Keratinocyte (primary cell): ENCODE data around the gene SYNGR1. TPM values are rescaled to one million over a fixed set of nuclear protein-coding genes. Genes with fewer than 3 reads are reported as not detected.
"Not testable (repeated sequence)": the region's sequence is repeated elsewhere in the genome, so short reads cannot be mapped to it uniquely, and the experiment has no call there.

Source experiments
- DNase-seq: peaks from one replicate; pipeline ENCODE4 v3.0.0-alpha.2; 2011; ENCODE audit warnings: low read depth, missing footprints, low spot score
- FAIRE-seq: peaks from 2 replicates; lab custom pipeline; 2011; peaks lifted over from hg19 to GRCh38; lab: Jason Lieb, UNC
- H2AFZ ChIP-seq: 2 replicates; pipeline ENCODE4 v1.6.0; 2012; ENCODE audit warnings: low read length, control low read depth, inconsistent platforms; ENCODE audit not compliant: control insufficient read depth
- H3K27ac ChIP-seq: 2 replicates; pipeline ENCODE4 v1.5.1; 2011; ENCODE audit warnings: low read length; ENCODE audit not compliant: control insufficient read depth, insufficient read depth
- H3K27me3 ChIP-seq: 3 replicates; pipeline ENCODE4 v1.6.0; 2011; ENCODE audit warnings: low read length; ENCODE audit not compliant: control insufficient read depth, insufficient read depth; ENCODE audit errors: extremely low read depth
- H3K36me3 ChIP-seq, 2 experiments: 2 replicates in 1 of 2; 3 replicates in 1 of 2; pipeline ENCODE4 v1.5.1; 2011; ENCODE audit warnings: low read length in 2 of 2, mild to moderate bottlenecking in 1 of 2; ENCODE audit not compliant: control insufficient read depth in 2 of 2, insufficient read depth in 2 of 2; ENCODE audit errors: extremely low read depth in 1 of 2
- H3K4me1 ChIP-seq: 3 replicates; pipeline ENCODE4 v1.5.1; 2011; ENCODE audit warnings: low read length; ENCODE audit not compliant: control insufficient read depth, insufficient read depth; ENCODE audit errors: extremely low read depth
- H3K4me2 ChIP-seq: 3 replicates; pipeline ENCODE4 v1.6.0; 2011; ENCODE audit warnings: low read depth, low read length; ENCODE audit not compliant: control insufficient read depth, insufficient read depth; ENCODE audit errors: extremely low read depth
- H3K4me3 ChIP-seq, 3 experiments: fragments of 200-600 bp in 1 of 3; sonication (generic) in 1 of 3; 2 replicates in 2 of 3; 3 replicates in 1 of 3; pipeline ENCODE4 v1.5.1; 2011 to 2016; ENCODE audit warnings: low read length in 3 of 3, mild to moderate bottlenecking in 3 of 3, control low read depth in 2 of 3, inconsistent platforms in 1 of 3, low read depth in 1 of 3, mixed read lengths in 1 of 3, mixed run types in 1 of 3, moderate library complexity in 1 of 3; ENCODE audit not compliant: control insufficient read depth in 2 of 3, insufficient read depth in 2 of 3; ENCODE audit errors: extremely low read depth in 1 of 3
- H3K79me2 ChIP-seq: 2 replicates; pipeline ENCODE4 v1.6.0; 2012; ENCODE audit warnings: low read length; ENCODE audit not compliant: control insufficient read depth, insufficient read depth
- H3K9ac ChIP-seq: 3 replicates; pipeline ENCODE4 v1.6.0; 2011; ENCODE audit warnings: low read length; ENCODE audit not compliant: control insufficient read depth, insufficient read depth; ENCODE audit errors: extremely low read depth
- H3K9me1 ChIP-seq: 3 replicates; pipeline ENCODE4 v1.6.0; 2011; ENCODE audit warnings: low read length; ENCODE audit not compliant: control insufficient read depth, insufficient read depth; ENCODE audit errors: extremely low read depth
- H3K9me3 ChIP-seq: 2 replicates; pipeline ENCODE4 v1.5.1; 2012; ENCODE audit warnings: low read depth, low read length; ENCODE audit not compliant: control insufficient read depth
- H4K20me1 ChIP-seq: 3 replicates; pipeline ENCODE4 v1.6.0; 2011; ENCODE audit warnings: low read length; ENCODE audit not compliant: control insufficient read depth, insufficient read depth; ENCODE audit errors: extremely low read depth
- EZH2 ChIP-seq: IDR thresholded peaks from one replicate; pipeline ENCODE4 v1.6.1; 2012; ENCODE audit warnings: inconsistent platforms, mild to moderate bottlenecking, low read length, moderate library complexity
- dilution Hi-C: fragments of 300-500 bp; cut with MboI; formaldehyde crosslinking; loops from one replicate; pipeline ENCODE4 v1.7.0; 2020; ENCODE audit warnings: low sequenced_read_pairs; ENCODE audit not compliant: extremely low pct_ligation_motif_present
- polyA plus RNA-seq, 5 experiments: library from polyadenylated mRNA; depleted of rRNA in 3 of 5; stranded (reverse) in 3 of 5; stranded (forward) in 1 of 5; unstranded in 1 of 5; fragments of >200 nt; gene quantifications; 1 replicate in 1 of 5; 2 replicates in 3 of 5; 3 replicates in 1 of 5; pipeline versions ENCODE4 v1.2.1 to v1.2.3, GENCODE V29; 2011 to 2012; ENCODE audit warnings: missing spikeins in 2 of 5, low read depth in 1 of 5, low replicate concordance in 1 of 5
- TF ChIP-seq, protein P1 (sequence below), 3 experiments: IDR thresholded peaks in 1 of 3; conservative IDR thresholded peaks in 1 of 3; optimal IDR thresholded peaks in 1 of 3; 2 replicates in 2 of 3; 3 replicates in 1 of 3; pipeline versions ENCODE3 to v1.5.1; 2011; ENCODE audit warnings: low read length in 3 of 3, mild to moderate bottlenecking in 3 of 3, moderate library complexity in 2 of 3, control low read depth in 1 of 3, inconsistent platforms in 1 of 3; ENCODE audit not compliant: insufficient read depth in 2 of 3; ENCODE audit errors: extremely low read depth in 1 of 3

The SYNGR1 gene
- polyA plus RNA-seq, 1 donor (not counting 4 experiments of a cell fraction or from before 2014, with no cell fraction given), result 0.63 TPM

DNA sequence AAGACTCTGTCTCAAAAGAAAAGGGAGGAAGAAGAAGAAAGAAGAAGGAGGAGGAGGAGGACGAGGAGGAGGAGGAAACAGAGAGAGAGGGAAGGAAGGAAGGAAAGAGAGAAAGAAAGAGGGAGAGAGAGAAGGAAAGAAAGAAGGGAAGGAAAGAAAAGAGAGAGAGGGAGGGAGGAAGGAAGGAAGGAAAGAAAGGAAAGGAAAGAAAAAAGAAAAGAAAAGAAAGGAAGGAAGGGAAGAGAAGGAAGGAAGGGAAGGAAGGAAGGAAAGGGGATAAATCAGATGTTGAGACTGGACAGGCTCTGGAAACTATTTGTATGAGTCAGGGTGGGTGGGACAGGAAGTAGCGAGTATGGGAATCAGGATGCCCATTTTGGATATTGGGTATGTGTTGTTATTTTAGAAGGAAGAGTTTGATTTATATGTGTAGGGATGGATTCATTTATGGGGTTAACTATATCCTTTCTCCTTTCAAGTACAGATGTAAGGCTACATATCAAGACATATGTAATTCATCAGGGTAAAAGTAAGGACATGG lies 24.3 kb upstream of the SYNGR1 start:
- no peaks in the 10 kb centered on the region for H4K20me1 ChIP-seq
- dilution Hi-C loops, result no loop called here
- no peaks in the 10 kb centered on the region for H3K27me3 ChIP-seq
- H3K9ac ChIP-seq, result no peak overlapping the region
- FAIRE-seq (peak; percentile 34), DNase-seq (no peak)
- no peak overlapping the region for H3K27ac ChIP-seq
- no peaks in the 10 kb centered on the region for H3K9me3 ChIP-seq
- peak overlapping the region; percentile 41 for H3K4me2 ChIP-seq
- peak overlapping the region; percentile 88 for H2AFZ ChIP-seq
- no peaks in the 10 kb centered on the region for H3K79me2 ChIP-seq
- H3K4me1 ChIP-seq, result peaks cover 8% of the 10 kb centered on the region
- no peak overlapping the region for H3K4me3 ChIP-seq
- no peak for TF ChIP-seq EZH2
- TF ChIP-seq, protein P1, sequence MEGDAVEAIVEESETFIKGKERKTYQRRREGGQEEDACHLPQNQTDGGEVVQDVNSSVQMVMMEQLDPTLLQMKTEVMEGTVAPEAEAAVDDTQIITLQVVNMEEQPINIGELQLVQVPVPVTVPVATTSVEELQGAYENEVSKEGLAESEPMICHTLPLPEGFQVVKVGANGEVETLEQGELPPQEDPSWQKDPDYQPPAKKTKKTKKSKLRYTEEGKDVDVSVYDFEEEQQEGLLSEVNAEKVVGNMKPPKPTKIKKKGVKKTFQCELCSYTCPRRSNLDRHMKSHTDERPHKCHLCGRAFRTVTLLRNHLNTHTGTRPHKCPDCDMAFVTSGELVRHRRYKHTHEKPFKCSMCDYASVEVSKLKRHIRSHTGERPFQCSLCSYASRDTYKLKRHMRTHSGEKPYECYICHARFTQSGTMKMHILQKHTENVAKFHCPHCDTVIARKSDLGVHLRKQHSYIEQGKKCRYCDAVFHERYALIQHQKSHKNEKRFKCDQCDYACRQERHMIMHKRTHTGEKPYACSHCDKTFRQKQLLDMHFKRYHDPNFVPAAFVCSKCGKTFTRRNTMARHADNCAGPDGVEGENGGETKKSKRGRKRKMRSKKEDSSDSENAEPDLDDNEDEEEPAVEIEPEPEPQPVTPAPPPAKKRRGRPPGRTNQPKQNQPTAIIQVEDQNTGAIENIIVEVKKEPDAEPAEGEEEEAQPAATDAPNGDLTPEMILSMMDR (optimal IDR thresholded peaks at IDR 0.05 in 1 of 3, IDR thresholded peaks at IDR 0.05 in 1 of 3, conservative IDR thresholded peaks at IDR 0.05 in 1 of 3; ENCODE audit: extremely low read depth in 1 of 3, insufficient read depth in 2 of 3, low read length in 3 of 3), result no peak
- H3K9me1 ChIP-seq, result no peaks in the 10 kb centered on the region
- no peaks in the 10 kb centered on the region for H3K36me3 ChIP-seq

DNA sequence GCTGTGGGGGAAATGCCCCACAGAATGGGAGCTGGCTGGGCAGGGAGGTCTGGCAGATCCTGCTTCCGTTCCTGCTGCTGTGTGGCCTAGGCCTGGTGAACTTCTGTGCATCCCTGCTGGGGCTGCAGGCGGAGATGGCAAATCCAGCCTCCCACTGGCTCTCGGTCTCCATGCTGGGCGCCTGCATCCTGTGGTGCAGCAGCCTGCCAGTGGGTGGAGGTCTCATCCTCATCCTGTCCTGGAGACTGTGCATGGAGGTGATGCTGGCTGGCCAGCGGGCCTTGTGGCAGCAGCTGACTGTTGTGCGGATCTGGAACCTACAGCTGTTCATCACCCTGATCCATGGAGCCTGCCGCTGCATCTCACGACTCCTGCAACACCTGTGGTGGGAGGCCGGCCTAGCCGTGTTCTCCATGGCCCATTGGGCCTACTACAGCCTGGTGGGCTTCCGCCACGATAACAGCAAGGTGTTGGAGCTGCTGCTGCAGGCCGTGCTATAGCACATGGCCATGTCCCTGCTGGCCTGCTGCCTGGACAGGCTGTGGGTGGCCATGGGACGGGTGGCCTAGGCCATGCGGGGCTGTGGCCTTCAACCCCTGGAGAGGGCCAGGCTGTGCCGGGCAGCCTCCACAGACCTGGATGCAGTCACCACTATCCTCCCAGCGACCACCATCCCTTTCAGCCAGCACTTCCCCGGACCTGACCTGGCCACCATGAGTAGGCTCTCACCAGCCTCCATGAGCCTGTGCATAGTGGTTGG lies 21.6 kb upstream of the SYNGR1 start:
- H3K27ac ChIP-seq, result no peak overlapping the region
- no peaks in the 10 kb centered on the region for H4K20me1 ChIP-seq
- H3K9me3 ChIP-seq, result no peaks in the 10 kb centered on the region
- no peak overlapping the region for H3K9ac ChIP-seq
- no peak overlapping the region for H3K4me3 ChIP-seq
- dilution Hi-C loops, result no loop called here
- H3K27me3 ChIP-seq, result no peaks in the 10 kb centered on the region
- FAIRE-seq (no peak), DNase-seq (no peak)
- no peaks in the 10 kb centered on the region for H3K79me2 ChIP-seq
- no peak for TF ChIP-seq EZH2
- TF ChIP-seq, protein P1 (optimal IDR thresholded peaks at IDR 0.05 in 1 of 3, IDR thresholded peaks at IDR 0.05 in 1 of 3, conservative IDR thresholded peaks at IDR 0.05 in 1 of 3; ENCODE audit: extremely low read depth in 1 of 3, insufficient read depth in 2 of 3, low read length in 3 of 3), result no peak
- H3K4me2 ChIP-seq, result no peak overlapping the region
- no peaks in the 10 kb centered on the region for H3K36me3 ChIP-seq
- peaks cover 8% of the 10 kb centered on the region for H3K4me1 ChIP-seq
- no peak overlapping the region for H2AFZ ChIP-seq
- no peaks in the 10 kb centered on the region for H3K9me1 ChIP-seq

DNA sequence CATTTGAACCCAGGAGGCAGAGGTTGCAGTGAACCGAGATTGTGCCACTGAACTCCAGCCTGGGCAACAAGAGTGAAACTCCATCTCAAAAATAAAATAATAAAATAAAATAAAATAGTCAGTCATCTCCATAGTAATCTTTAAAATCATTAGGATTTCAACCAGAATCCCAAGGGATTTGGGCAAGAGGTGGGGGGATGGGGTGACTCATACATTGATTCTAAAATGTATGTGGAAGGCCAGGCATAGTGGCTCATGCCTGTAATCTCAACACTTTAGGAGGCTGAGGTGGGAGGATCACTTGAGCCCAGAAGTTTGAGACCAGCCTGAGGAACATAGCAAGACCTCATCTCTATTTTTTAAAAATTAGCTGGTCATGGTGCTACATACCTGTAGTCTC lies 19.2 kb upstream of the SYNGR1 start:
- H3K4me3 ChIP-seq, H3K79me2 ChIP-seq, H3K9me3 ChIP-seq, H3K27ac ChIP-seq, FAIRE-seq, H3K9ac ChIP-seq, H2AFZ ChIP-seq, dilution Hi-C loops, H3K9me1 ChIP-seq, H3K4me1 ChIP-seq, H3K36me3 ChIP-seq, H4K20me1 ChIP-seq, H3K27me3 ChIP-seq, H3K4me2 ChIP-seq, DNase-seq: not testable (repeated sequence)
